HUES64 (cell line): Measurements from ENCODE around the gene PFN4.
"Not testable (repeated sequence)": the region's sequence is repeated elsewhere in the genome, so short reads cannot be mapped to it uniquely, and the experiment has no call there.

Experiments
- H3K27ac ChIP-seq: 2 replicates; pipeline ENCODE4 v1.7.0; 2013; ENCODE audit warnings: low read depth, low read length, inconsistent platforms
- H3K27me3 ChIP-seq: 2 replicates; pipeline ENCODE4 v1.6.1; 2013; ENCODE audit warnings: mild to moderate bottlenecking, low read length; ENCODE audit not compliant: insufficient read depth
- H3K36me3 ChIP-seq: 2 replicates; pipeline ENCODE4 v1.6.1; 2013; ENCODE audit warnings: mild to moderate bottlenecking, low read length; ENCODE audit not compliant: insufficient read depth
- H3K4me1 ChIP-seq: 2 replicates; pipeline ENCODE4 v1.6.1; 2013; ENCODE audit warnings: mild to moderate bottlenecking, low read length, moderate library complexity; ENCODE audit not compliant: insufficient read depth
- H3K4me3 ChIP-seq: 2 replicates; pipeline ENCODE4 v1.5.1; 2013; ENCODE audit warnings: mild to moderate bottlenecking, low read length, moderate library complexity
- H3K9ac ChIP-seq: 2 replicates; pipeline ENCODE4 v1.6.1; 2013; ENCODE audit warnings: mild to moderate bottlenecking, low read depth, low read length
- H3K9me3 ChIP-seq: 2 replicates; pipeline ENCODE4 v1.6.1; 2013; ENCODE audit warnings: low read depth, low read length; ENCODE audit not compliant: insufficient read depth
- WGBS: fragments of 150-250, 120-280 bp; methylation state at CpG from one replicate; pipeline ENCODE4 v1.1.7; 2013; ENCODE audit warnings: missing lambda C conversion rate; 5-methylcytosine and 5-hydroxymethylcytosine counted together

The PFN4 gene

GRCh38 chr2:24152413-24153197 lies 29.5 kb upstream of the PFN4 start:
- H3K36me3 ChIP-seq: no peaks in the 10 kb centered on the region
- no peak overlapping the region for H3K27ac ChIP-seq
- H3K4me3 ChIP-seq: no peak overlapping the region
- H3K4me1 ChIP-seq: no peaks in the 10 kb centered on the region
- H3K27me3 ChIP-seq: no peaks in the 10 kb centered on the region
- no peak overlapping the region for H3K9ac ChIP-seq
- peaks cover 7% of the 10 kb centered on the region for H3K9me3 ChIP-seq
- WGBS: 95% methylated on average over 5 of the region's 5 CpGs

- no peak overlapping the region for H3K4me3 ChIP-seq
- H3K4me1 ChIP-seq: no peaks in the 10 kb centered on the region
- H3K27ac ChIP-seq: no peak overlapping the region
- H3K9ac ChIP-seq: no peak overlapping the region
- H3K27me3 ChIP-seq: no peaks in the 10 kb centered on the region
- no peaks in the 10 kb centered on the region; the same call in 1 of the 2 replicates for H3K36me3 ChIP-seq
- H3K9me3 ChIP-seq: peaks cover 18% of the 10 kb centered on the region
These were observed 24.2 kb upstream of the PFN4 start for GRCh38 chr2:24147364-24147763.

GRCh38 chr2:24140305-24140704 lies 17.2 kb upstream of the PFN4 start:
- not testable (repeated sequence) for H3K27ac ChIP-seq, H3K4me3 ChIP-seq, H3K27me3 ChIP-seq, H3K9me3 ChIP-seq, H3K4me1 ChIP-seq, H3K36me3 ChIP-seq, H3K9ac ChIP-seq
- WGBS: 98% methylated on average over 5 of the region's 5 CpGs

GRCh38 chr2:24132543-24132942 lies 9.4 kb upstream of the PFN4 start:
- Histone ChIP-seq H3K9ac (no peak overlapping the region), H3K36me3 (no peaks in the 10 kb centered on the region), H3K9me3 (0 out of 2 replicates have a peak, but pooled peaks cover 6% of the 10 kb centered on the region), H3K27me3 (no peaks in the 10 kb centered on the region), H3K4me3 (no peak overlapping the region), H3K27ac (no peak overlapping the region), H3K4me1 (no peaks in the 10 kb centered on the region)
- WGBS: 83% methylated on average over 1 of the region's 3 CpGs

GRCh38 chr2:24125956-24126355 lies 2.8 kb upstream of the PFN4 start:
- Histone ChIP-seq H3K9ac (no peak overlapping the region), H3K9me3 (no peaks in the 10 kb centered on the region), H3K27ac (no peak overlapping the region), H3K4me3 (no peak overlapping the region), H3K4me1 (peaks cover 15% of the 10 kb centered on the region), H3K27me3 (peaks cover 15% of the 10 kb centered on the region), H3K36me3 (no peaks in the 10 kb centered on the region)
- WGBS: 83% methylated on average over 1 of the region's 1 CpG

GRCh38 chr2:24123922-24124580 lies 917 bp upstream of the PFN4 start:
- H3K27me3 ChIP-seq: peaks cover 15% of the 10 kb centered on the region
- H3K4me1 ChIP-seq: peaks cover 17% of the 10 kb centered on the region
- H3K36me3 ChIP-seq: no peaks in the 10 kb centered on the region
- H3K9ac ChIP-seq: peak overlapping the region; percentile 73
- H3K27ac ChIP-seq: no peak overlapping the region
- H3K9me3 ChIP-seq: no peaks in the 10 kb centered on the region
- 36% methylated on average over 9 of the region's 9 CpGs for WGBS
- peak overlapping the region; percentile 71 for H3K4me3 ChIP-seq

- H3K9ac ChIP-seq: peak overlapping the region; percentile 73
- peaks cover 15% of the 10 kb centered on the region for H3K27me3 ChIP-seq
- peaks cover 17% of the 10 kb centered on the region for H3K4me1 ChIP-seq
- 0 out of 2 replicates have a peak overlapping the region, but pooled peaks have one; percentile 15 for H3K27ac ChIP-seq
- H3K9me3 ChIP-seq: no peaks in the 10 kb centered on the region
- WGBS: 26% methylated on average over 15 of the region's 15 CpGs
- H3K4me3 ChIP-seq: peak overlapping the region; percentile 71
- no peaks in the 10 kb centered on the region for H3K36me3 ChIP-seq
These were observed 554 bp downstream of the PFN4 start for GRCh38 chr2:24122366-24123194.

GRCh38 chr2:24121469-24121868 lies 1.7 kb downstream of the PFN4 start:
- Histone ChIP-seq H3K9me3 (no peaks in the 10 kb centered on the region), H3K36me3 (no peaks in the 10 kb centered on the region), H3K4me1 (peaks cover 17% of the 10 kb centered on the region), H3K27ac (no peak overlapping the region), H3K4me3 (no peak overlapping the region), H3K27me3 (peaks cover 15% of the 10 kb centered on the region), H3K9ac (no peak overlapping the region)
- WGBS: 48% methylated on average over 4 of the region's 4 CpGs

GRCh38 chr2:24121066-24121465 lies 2.1 kb downstream of the PFN4 start:
- Histone ChIP-seq H3K27ac (no peak overlapping the region), H3K9ac (no peak overlapping the region), H3K9me3 (no peaks in the 10 kb centered on the region), H3K4me1 (peaks cover 17% of the 10 kb centered on the region), H3K36me3 (no peaks in the 10 kb centered on the region), H3K27me3 (peaks cover 15% of the 10 kb centered on the region), H3K4me3 (no peak overlapping the region)
- WGBS: 90% methylated on average over 4 of the region's 5 CpGs

GRCh38 chr2:24117902-24118301 lies 5.2 kb downstream of the PFN4 start:
- 85% methylated on average over 1 of the region's 1 CpG for WGBS
- H3K27ac ChIP-seq: no peak overlapping the region

GRCh38 chr2:24115057-24115456 lies 8.1 kb downstream of the PFN4 start:
- Histone ChIP-seq H3K9ac (no peak overlapping the region), H3K4me3 (no peak overlapping the region), H3K27me3 (no peaks in the 10 kb centered on the region), H3K9me3 (peaks cover 12% of the 10 kb centered on the region), H3K36me3 (no peaks in the 10 kb centered on the region), H3K27ac (no peak overlapping the region), H3K4me1 (no peaks in the 10 kb centered on the region)
- no CpG with 5 or more reads among the region's 2 CpGs for WGBS

More at GRCh38 chr2:24117902-24118301, 5.2 kb downstream of the PFN4 start:
- Histone ChIP-seq H3K4me1 (peaks cover 17% of the 10 kb centered on the region), H3K27me3 (peaks cover 5% of the 10 kb centered on the region), H3K9me3 (peaks cover 12% of the 10 kb centered on the region), H3K4me3 (no peak overlapping the region), H3K9ac (no peak overlapping the region), H3K36me3 (no peaks in the 10 kb centered on the region)
